Ectodermal cell (in vitro differentiated cells): Measurements from ENCODE around the gene ZNF281.

Experiments used
- H3K27ac ChIP-seq: 2 replicates; pipeline ENCODE4 v1.7.0; 2013; ENCODE audit warnings: mild to moderate bottlenecking, low read depth, low read length; ENCODE audit not compliant: insufficient read depth, poor library complexity, severe bottlenecking
- H3K27me3 ChIP-seq: 2 replicates; pipeline ENCODE4 v1.7.0; 2013; ENCODE audit warnings: mild to moderate bottlenecking, low read length; ENCODE audit not compliant: insufficient read depth, control insufficient read depth, poor library complexity, severe bottlenecking
- H3K36me3 ChIP-seq: one replicate; pipeline ENCODE4 v1.7.0; 2013; ENCODE audit warnings: low read length; ENCODE audit not compliant: control insufficient read depth, insufficient read depth
- H3K4me1 ChIP-seq: one replicate; pipeline ENCODE4 v1.7.0; 2013; ENCODE audit warnings: low read length; ENCODE audit not compliant: control insufficient read depth, insufficient read depth
- H3K4me3 ChIP-seq: 2 replicates; pipeline ENCODE4 v1.7.0; 2013; ENCODE audit warnings: low read depth, low read length, control low read depth; ENCODE audit not compliant: insufficient read depth
- H3K9me3 ChIP-seq: 2 replicates; pipeline ENCODE4 v1.7.0; 2013; ENCODE audit warnings: mild to moderate bottlenecking, low read length, moderate library complexity; ENCODE audit not compliant: control insufficient read depth
- WGBS, 2 experiments: methylation state at CpG; one replicate each; pipeline ENCODE4 v1.1.7; 2013; ENCODE audit warnings: missing lambda C conversion rate in 2 of 2; 5-methylcytosine and 5-hydroxymethylcytosine counted together

ZNF281 gene

DNA sequence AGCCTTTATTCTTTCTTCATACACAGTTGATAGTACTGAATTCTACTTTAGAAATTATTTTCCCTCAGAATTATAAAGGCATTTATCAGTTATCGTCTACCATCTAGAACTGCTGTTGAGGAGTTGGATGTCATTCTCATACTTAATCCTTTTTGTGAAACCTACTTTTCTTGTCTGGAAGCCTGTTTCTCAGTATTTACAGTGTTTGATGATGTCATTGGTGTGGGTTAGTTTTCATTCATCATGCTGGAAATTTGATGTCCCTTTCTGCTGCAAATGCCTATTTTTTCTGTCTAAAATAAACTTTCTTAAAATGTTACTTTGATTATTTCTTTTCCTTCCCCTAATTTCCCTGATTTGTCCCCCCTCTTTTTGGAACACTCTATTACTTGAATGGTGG, 22.8 kb upstream of the ZNF281 start:
- no peak overlapping the region for H3K4me3 ChIP-seq
- no peaks in the 10 kb centered on the region for H3K9me3 ChIP-seq
- WGBS, 2 experiments: 88 to 95% methylated on average over 1 of the region's 1 CpG
- H3K36me3 ChIP-seq: no peaks in the 10 kb centered on the region
- no peaks in the 10 kb centered on the region for H3K4me1 ChIP-seq
- no peaks in the 10 kb centered on the region for H3K27me3 ChIP-seq
- no peak overlapping the region for H3K27ac ChIP-seq

DNA sequence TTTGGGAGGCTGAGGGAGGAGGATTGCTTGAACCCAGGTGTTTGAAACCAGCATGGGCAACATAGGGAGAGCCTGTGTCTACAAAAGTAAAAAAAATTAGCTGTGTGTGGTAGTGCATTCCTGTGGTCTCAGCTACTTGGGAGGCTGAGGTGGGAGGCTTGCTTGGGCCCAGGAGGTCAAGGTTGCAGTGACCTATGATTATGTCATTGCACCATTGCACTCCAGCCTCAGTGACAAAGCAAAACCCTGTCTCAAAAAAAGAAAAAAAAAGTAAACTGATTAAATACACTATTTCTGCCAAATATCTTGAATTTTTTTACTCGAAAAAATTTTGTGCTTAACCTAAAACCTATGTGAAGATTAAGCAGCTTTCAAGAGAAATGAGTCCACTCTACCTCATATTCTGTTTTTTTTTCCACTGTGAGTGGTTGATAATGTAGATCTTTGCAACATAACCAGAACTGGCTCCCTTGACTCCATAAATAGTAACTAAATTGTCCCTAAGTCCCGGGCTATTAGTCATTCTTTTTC, 19.4 kb upstream of the ZNF281 start:
- Histone ChIP-seq H3K36me3 (no peaks in the 10 kb centered on the region), H3K27ac (no peak overlapping the region), H3K4me3 (no peak overlapping the region), H3K9me3 (no peaks in the 10 kb centered on the region), H3K27me3 (no peaks in the 10 kb centered on the region), H3K4me1 (no peaks in the 10 kb centered on the region)
- 83 to 93% methylated on average over 1 to 2 of the region's 2 CpGs for WGBS, 2 experiments

DNA sequence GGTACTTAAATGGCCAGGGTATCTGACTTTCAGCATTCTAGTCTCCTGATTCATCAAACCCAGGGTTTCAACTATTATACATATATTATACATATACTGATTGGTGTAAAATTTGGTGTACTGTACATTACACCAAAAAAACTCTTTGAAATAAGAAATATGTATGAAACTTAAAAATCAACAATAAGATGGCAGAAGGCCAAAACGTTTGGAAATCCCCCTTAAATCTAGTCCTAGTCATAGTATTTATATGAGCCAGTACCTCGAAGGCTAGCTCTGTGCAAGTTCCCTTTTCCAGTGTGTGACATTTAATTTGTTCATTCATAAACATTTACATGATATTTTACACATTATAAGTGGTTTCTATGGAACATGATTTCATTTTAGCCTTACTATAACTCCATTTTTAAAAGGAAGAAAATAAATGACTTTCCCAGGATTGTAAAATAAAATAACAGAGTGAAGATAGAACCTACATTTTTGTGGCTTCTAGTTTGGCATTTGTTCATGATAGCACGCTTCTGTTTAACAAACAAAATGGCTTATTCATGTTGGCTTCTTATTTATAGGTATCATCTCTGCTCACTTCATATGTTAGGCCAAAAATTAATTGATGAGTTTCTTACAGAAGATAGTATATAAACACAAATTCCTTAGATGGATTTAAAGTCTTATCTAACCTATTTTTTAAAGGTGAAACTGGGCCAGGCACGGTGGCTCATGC, 18.8 kb upstream of the ZNF281 start:
- Histone ChIP-seq H3K27ac (no peak overlapping the region), H3K4me3 (no peak overlapping the region), H3K27me3 (no peaks in the 10 kb centered on the region), H3K9me3 (no peaks in the 10 kb centered on the region), H3K4me1 (no peaks in the 10 kb centered on the region), H3K36me3 (no peaks in the 10 kb centered on the region)
- WGBS, 2 experiments: 94 to 96% methylated on average over 4 of the region's 4 CpGs

DNA sequence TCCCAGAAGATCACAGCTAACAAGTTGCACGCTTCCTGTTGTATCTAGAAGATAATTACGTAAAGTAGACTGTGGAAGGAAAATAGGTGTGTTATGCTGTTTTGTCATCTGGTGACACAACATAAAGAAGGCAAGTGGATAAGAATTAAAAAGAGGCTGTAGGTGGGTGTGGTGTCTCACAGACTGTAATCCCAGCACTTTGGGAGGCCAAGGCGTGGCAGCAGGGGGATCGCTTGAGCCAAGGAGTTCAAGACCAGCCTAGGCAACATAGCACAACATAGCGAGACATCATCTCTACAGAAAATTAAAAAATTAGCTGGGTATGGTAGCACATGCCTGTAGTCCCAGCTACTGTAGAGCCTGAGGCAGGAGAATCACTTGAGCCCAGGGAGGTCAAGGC, 17.9 kb upstream of the ZNF281 start:
- Histone ChIP-seq H3K9me3 (no peaks in the 10 kb centered on the region), H3K36me3 (no peaks in the 10 kb centered on the region), H3K4me3 (no peak overlapping the region), H3K4me1 (no peaks in the 10 kb centered on the region), H3K27me3 (no peaks in the 10 kb centered on the region), H3K27ac (no peak overlapping the region)
- WGBS, 2 experiments: 97% methylated on average over 5 of the region's 5 CpGs

DNA sequence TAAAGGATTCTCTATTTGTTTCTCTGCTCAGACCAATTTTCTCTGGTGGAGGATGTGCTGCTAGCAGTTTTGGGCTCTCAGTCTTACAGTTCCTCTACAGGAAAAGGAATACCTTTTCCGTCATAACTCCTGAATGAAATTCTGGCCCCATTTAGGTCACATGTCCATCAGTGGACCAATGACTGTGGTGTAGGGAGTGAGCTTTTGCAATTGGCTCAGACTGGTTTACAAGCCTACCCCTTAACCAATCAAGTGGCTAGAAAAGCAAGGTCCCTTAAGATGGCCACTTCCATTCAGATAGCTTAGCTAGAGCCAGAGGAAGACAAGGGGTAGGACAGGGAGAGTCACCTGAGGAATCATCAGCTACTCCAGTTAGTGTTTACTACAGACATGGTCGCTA, 16.4 kb upstream of the ZNF281 start:
- Histone ChIP-seq H3K27me3 (no peaks in the 10 kb centered on the region), H3K4me3 (no peak overlapping the region), H3K27ac (no peak overlapping the region), H3K36me3 (no peaks in the 10 kb centered on the region), H3K9me3 (no peaks in the 10 kb centered on the region), H3K4me1 (no peaks in the 10 kb centered on the region)
- 92 to 95% methylated on average over 2 of the region's 2 CpGs for WGBS, 2 experiments

DNA sequence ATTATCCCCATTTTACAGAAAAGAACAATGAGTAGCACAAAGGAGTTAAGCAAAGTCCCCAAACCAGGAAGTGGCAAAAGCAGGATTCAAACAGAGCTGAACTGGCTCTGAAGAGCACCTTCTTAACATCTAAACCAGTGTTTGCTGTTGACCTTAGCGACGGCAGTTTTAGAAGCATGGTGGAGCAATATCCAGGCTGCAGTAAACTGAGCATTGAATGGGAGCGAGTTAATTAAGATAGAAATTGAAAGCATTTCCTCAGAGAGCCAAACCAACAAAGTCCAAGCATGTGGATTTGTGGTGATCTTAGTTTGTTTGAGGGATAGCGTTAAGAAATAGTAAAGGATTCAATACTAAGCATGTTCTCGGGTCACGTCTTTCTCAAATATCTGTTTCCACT, 13.4 kb upstream of the ZNF281 start:
- no peaks in the 10 kb centered on the region for H3K9me3 ChIP-seq

DNA sequence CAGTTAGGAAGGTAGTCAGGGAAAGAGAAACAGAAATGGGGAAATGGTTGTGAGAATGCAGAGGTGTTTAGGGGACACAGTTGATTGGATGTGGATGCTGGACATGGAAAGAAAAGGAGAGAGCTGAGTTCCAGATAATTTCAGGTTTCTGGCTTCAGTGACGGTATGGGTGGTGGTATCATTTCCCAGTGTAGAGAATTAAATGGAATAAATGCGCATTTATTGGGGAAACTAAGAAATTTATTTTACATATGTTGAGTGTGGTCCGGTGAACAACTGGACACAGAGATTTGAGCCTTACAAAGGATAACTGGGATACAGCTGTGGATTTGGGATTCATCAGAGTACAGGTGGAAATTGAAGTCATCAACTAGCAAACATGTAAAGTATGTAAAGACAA, 12.4 kb upstream of the ZNF281 start:
- Histone ChIP-seq H3K4me3 (no peak overlapping the region), H3K27me3 (no peaks in the 10 kb centered on the region), H3K9me3 (no peaks in the 10 kb centered on the region), H3K27ac (no peak overlapping the region), H3K4me1 (no peaks in the 10 kb centered on the region), H3K36me3 (no peaks in the 10 kb centered on the region)
- WGBS, 2 experiments: 95 to 97% methylated on average over 3 of the region's 3 CpGs

More for the DNA sequence above, 13.4 kb upstream of the ZNF281 start:
- Histone ChIP-seq H3K27ac (no peak overlapping the region), H3K4me1 (no peaks in the 10 kb centered on the region), H3K36me3 (no peaks in the 10 kb centered on the region), H3K4me3 (no peak overlapping the region), H3K27me3 (no peaks in the 10 kb centered on the region)
- WGBS, 2 experiments: 94 to 97% methylated on average over 6 of the region's 6 CpGs

DNA sequence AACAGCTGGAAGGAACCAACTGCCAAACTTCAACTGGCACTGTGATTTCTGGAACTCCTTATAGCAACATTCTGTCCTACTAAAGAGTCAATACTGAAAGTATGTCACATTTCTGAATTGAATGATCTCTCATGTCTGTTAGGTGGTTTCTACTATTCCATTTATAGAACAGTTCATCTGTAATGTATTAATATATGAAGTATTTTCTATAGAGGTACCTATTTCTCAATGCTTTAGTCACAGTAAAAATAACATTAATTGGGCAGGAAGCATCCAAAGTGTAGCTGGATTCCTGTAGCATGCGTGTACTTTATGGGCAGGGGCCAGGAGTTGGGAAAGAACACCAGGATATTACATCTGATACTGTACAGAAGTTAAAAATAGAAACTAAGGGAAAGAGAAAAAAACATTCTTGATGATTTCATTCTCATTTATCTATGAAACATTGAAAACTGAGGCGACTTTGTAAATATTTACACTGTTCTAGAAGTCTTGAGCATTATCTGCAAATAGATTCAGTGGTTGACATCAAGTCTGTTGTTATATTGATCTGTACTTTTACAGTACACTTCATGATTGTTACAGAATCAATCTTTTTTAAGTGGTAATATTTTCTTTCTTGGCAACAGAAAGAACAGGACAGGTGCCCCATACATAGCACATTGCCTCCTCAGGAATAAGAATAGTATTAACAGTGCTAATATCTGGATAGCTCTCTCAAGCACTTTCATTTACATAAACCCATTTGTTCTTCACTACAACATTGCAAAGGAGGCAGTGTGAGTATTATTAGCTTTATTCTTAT, 6.2 kb upstream of the ZNF281 start:
- Histone ChIP-seq H3K36me3 (no peaks in the 10 kb centered on the region), H3K27ac (no peak overlapping the region), H3K4me3 (no peak overlapping the region), H3K4me1 (no peaks in the 10 kb centered on the region), H3K9me3 (no peaks in the 10 kb centered on the region), H3K27me3 (no peaks in the 10 kb centered on the region)
- 89 to 100% methylated on average over 1 to 2 of the region's 2 CpGs for WGBS, 2 experiments

DNA sequence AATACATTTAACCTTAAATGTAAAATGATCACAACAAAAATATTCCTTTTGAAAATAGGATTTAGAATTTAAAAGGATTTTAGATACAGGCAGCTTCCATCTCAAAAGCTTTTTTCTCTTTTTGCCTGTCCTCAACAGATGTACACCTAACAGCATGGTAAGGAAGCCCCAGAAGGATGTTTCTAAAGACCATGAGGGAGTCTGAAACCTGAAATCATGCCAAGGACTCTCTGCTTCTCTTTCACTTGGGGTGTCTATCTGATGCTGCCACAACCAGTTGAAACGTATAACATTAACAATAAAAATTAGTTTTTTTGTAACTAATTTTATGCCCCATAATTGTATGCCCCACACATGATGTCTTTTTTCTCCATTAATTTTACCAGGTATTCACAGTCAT, 5.4 kb upstream of the ZNF281 start:
- Histone ChIP-seq H3K9me3 (no peaks in the 10 kb centered on the region), H3K36me3 (no peaks in the 10 kb centered on the region), H3K27ac (no peak overlapping the region), H3K4me1 (no peaks in the 10 kb centered on the region), H3K4me3 (no peak overlapping the region), H3K27me3 (no peaks in the 10 kb centered on the region)
- WGBS, 2 experiments: 87% methylated on average over 1 of the region's 1 CpG; no CpG with 5 or more reads in 1 of the 2 experiments

DNA sequence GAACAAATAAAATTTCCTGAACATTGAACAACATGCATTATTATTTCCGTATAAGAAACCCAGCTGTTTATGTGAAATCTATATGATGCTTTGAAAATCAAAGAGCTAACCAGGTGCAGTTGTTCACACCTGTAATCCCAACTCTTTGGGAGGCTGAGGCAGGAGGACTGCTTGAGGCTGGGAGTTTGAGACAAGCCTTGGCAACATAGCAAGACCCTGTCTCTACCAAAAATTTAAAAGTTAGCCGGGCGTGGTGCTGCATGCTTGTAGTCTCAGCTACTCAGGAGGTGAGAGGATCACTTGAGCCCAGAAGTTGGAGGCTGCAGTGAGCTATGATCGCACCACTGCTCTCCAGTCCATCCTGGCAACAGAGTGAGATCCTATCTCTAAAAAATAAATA, 4.8 kb upstream of the ZNF281 start:
- no peak overlapping the region for H3K27ac ChIP-seq
- WGBS, 2 experiments: 95% methylated on average over 4 of the region's 4 CpGs
- no peak overlapping the region for H3K4me3 ChIP-seq
- H3K9me3 ChIP-seq: no peaks in the 10 kb centered on the region
- no peaks in the 10 kb centered on the region for H3K4me1 ChIP-seq
- H3K36me3 ChIP-seq: no peaks in the 10 kb centered on the region
- no peaks in the 10 kb centered on the region for H3K27me3 ChIP-seq
